ENCODE data around the gene EGFR. TPM values are rescaled to one million over a fixed set of nuclear protein-coding genes. Genes with fewer than 3 reads are reported as not detected.

The EGFR gene
- total and polyA plus RNA-seq, 7 donors, result 3.6 to 39.7 (median 14.1) TPM

- Histone ChIP-seq H3K36me3 (ENCODE audit: insufficient read depth in 1 of 2, low read depth in 1 of 2) (no peaks in the 10 kb centered on the region), H3K9me3 (no peaks in the 10 kb centered on the region), H3K4me1 (no peaks in the 10 kb centered on the region), H3K27me3 (ENCODE audit: insufficient read depth in 3 of 3, low read length in 2 of 3) (no peaks in the 10 kb centered on the region), H3K4me3 (no peak overlapping the region), H3K27ac (no peak overlapping the region)
- intact Hi-C loops (cut with DNase I), result no loop called here
- peak; percentile 64 to 83 (median 76) for ATAC-seq
- no peak for DNase-seq
- no peak for TF ChIP-seq CTCF (IDR thresholded peaks at IDR 0.05)
- WGBS, 3 donors, result 33 to 60% (median 56%) methylated on average over 11 of the region's 11 CpGs
These were observed 226.5 kb downstream of the EGFR start for GRCh38 chr7:55245271-55245723.

GRCh38 chr7:55246171-55246570 is 227.4 kb downstream of the EGFR start:
- WGBS, 3 donors, result 59 to 65% (median 61%) methylated on average over 5 of the region's 5 CpGs
- Histone ChIP-seq H3K27ac (no peak overlapping the region), H3K36me3 (ENCODE audit: insufficient read depth in 1 of 2, low read depth in 1 of 2) (no peaks in the 10 kb centered on the region), H3K27me3 (ENCODE audit: insufficient read depth in 3 of 3, low read length in 2 of 3) (no peaks in the 10 kb centered on the region), H3K4me3 (no peak overlapping the region), H3K9me3 (no peaks in the 10 kb centered on the region), H3K4me1 (no peaks in the 10 kb centered on the region)
- ATAC-seq (no peak), DNase-seq (no peak)
- intact Hi-C loops (cut with DNase I), result no loop called here
- no peak for TF ChIP-seq CTCF (IDR thresholded peaks at IDR 0.05)

DNA sequence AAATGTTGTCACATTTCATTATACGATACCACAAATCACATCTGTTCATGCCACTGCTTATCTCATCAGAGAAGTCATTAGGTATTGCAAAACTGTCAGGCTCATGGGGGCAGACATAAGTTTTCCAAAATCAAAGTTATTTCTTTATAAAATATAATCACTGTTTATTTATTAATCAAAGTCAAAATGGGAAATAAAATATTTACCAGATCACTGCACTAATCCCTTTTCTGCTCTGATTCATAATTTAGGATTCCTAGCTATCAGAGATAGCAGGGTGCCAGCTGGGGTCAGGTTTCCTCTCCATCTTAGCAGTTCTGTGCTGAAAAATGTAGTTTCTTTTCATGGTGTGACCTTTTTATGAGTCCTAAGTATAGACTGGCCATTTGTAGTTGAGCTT is 228.6 kb downstream of the EGFR start:
- Histone ChIP-seq H3K27ac (no peak overlapping the region), H3K4me1 (no peaks in the 10 kb centered on the region), H3K9me3 (no peaks in the 10 kb centered on the region), H3K27me3 (ENCODE audit: insufficient read depth in 3 of 3, low read length in 2 of 3) (no peaks in the 10 kb centered on the region), H3K36me3 (ENCODE audit: insufficient read depth in 1 of 2, low read depth in 1 of 2) (no peaks in the 10 kb centered on the region), H3K4me3 (no peak overlapping the region)
- DNase-seq, result no peak
- ATAC-seq, result no peak
- TF ChIP-seq CTCF (IDR thresholded peaks at IDR 0.05), result no peak
- intact Hi-C loops (cut with DNase I), result no loop called here
- 79 to 86% (median 84%) methylated on average over 1 of the region's 1 CpG for WGBS, 3 donors

- TF ChIP-seq CTCF (IDR thresholded peaks at IDR 0.05), result no peak
- intact Hi-C loops (cut with DNase I), result no loop called here
- no peaks in the 10 kb centered on the region for H3K36me3 ChIP-seq (ENCODE audit: insufficient read depth in 1 of 2, low read depth in 1 of 2)
- 96 to 97% (median 96%) methylated on average over 10 of the region's 10 CpGs for WGBS, 3 donors
- no peak overlapping the region for H3K27ac ChIP-seq
- H3K9me3 ChIP-seq, result no peaks in the 10 kb centered on the region
- no peak overlapping the region for H3K4me3 ChIP-seq
- H3K27me3 ChIP-seq (ENCODE audit: insufficient read depth in 3 of 3, low read length in 2 of 3), result no peaks in the 10 kb centered on the region
- H3K4me1 ChIP-seq, result no peaks in the 10 kb centered on the region
- no peak for DNase-seq
- no peak for ATAC-seq
These were observed 229.7 kb downstream of the EGFR start for GRCh38 chr7:55248526-55248925.

DNA sequence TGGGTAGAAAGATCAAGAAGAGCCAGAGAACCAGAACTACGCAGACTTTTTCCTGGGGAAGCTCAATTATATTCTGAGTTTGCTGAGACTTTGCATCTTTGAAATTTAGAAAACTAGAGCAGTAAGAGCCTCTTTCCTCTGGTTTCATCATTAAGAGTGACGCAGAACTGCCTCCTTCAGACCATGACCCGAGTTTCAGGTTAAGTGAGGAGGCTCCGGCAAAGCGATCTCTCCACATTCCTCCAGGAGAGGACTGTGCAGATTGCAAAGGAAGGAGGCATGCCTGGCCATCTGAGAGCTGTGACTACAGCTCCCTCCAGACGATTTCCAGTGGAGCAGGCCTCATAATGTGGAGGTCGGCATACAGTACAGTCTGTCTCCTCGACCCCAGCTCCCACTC is 230.5 kb downstream of the EGFR start:
- DNase-seq (no peak), ATAC-seq (no peak)
- 84 to 89% (median 86%) methylated on average over 8 of the region's 8 CpGs for WGBS, 3 donors
- Histone ChIP-seq H3K4me3 (no peak overlapping the region), H3K27me3 (ENCODE audit: insufficient read depth in 3 of 3, low read length in 2 of 3) (peaks cover 0 to 2% (median 0%) of the 10 kb centered on the region in 3 donors), H3K36me3 (ENCODE audit: insufficient read depth in 1 of 2, low read depth in 1 of 2) (no peaks in the 10 kb centered on the region), H3K4me1 (no peaks in the 10 kb centered on the region), H3K27ac (no peak overlapping the region), H3K9me3 (no peaks in the 10 kb centered on the region)
- intact Hi-C loops (cut with DNase I), result no loop called here
- TF ChIP-seq CTCF (IDR thresholded peaks at IDR 0.05), result no peak
